ENCODE results near the gene CXorf38.

Gene CXorf38

GRCh38 chrX:40653535-40653934 lies 6.2 kb upstream of the CXorf38 start:
- no peak for TF ChIP-seq CTCF (IDR thresholded peaks at IDR 0.05; ENCODE audit: low read depth, low read length)
- no peak overlapping the region for H3K4me3 ChIP-seq (replicated peaks in 1 of 2; ENCODE audit: low read depth in 2 of 2, low read length in 2 of 2)
- no peak for DNase-seq (ENCODE audit: low read depth in 2 of 2)

- TF ChIP-seq CTCF (IDR thresholded peaks at IDR 0.05; ENCODE audit: low read depth, low read length) = no peak
- DNase-seq (ENCODE audit: low read depth in 2 of 2) = no peak
- H3K4me3 ChIP-seq (replicated peaks in 1 of 2; ENCODE audit: low read depth in 2 of 2, low read length in 2 of 2) = no peak overlapping the region
These were observed 5.3 kb upstream of the CXorf38 start for GRCh38 chrX:40652664-40653063.

- peak; percentile 40 for TF ChIP-seq CTCF (IDR thresholded peaks at IDR 0.05; ENCODE audit: low read depth, low read length)
- H3K4me3 ChIP-seq (replicated peaks in 1 of 2; ENCODE audit: low read depth in 2 of 2, low read length in 2 of 2) = no peak overlapping the region
- peak; percentile 70 to 71 for DNase-seq (ENCODE audit: low read depth in 2 of 2)
These were observed 4.4 kb upstream of the CXorf38 start for GRCh38 chrX:40651620-40652223.

- peak overlapping the region; percentile 64 to 79 for H3K4me3 ChIP-seq (replicated peaks in 1 of 2; ENCODE audit: low read depth in 2 of 2, low read length in 2 of 2)
- DNase-seq (ENCODE audit: low read depth in 2 of 2) = peak; percentile 17 to 39
These were observed 663 bp downstream of the CXorf38 start for GRCh38 chrX:40646489-40647306.

GRCh38 chrX:40644821-40645358 lies 2.5 kb downstream of the CXorf38 start:
- H3K4me3 ChIP-seq (replicated peaks in 1 of 2; ENCODE audit: low read depth in 2 of 2, low read length in 2 of 2) = peak overlapping the region; percentile 26 to 48
- TF ChIP-seq CTCF (IDR thresholded peaks at IDR 0.05; ENCODE audit: low read depth, low read length) = no peak
- peak; percentile 67 to 71 for DNase-seq (ENCODE audit: low read depth in 2 of 2)

More at GRCh38 chrX:40646489-40647306, 663 bp downstream of the CXorf38 start:
- no peak for TF ChIP-seq CTCF (IDR thresholded peaks at IDR 0.05; ENCODE audit: low read depth, low read length)

- H3K4me3 ChIP-seq (replicated peaks in 1 of 2; ENCODE audit: low read depth in 2 of 2, low read length in 2 of 2) = peak overlapping the region in 1 of 2 donors; percentile 48
- TF ChIP-seq CTCF (IDR thresholded peaks at IDR 0.05; ENCODE audit: low read depth, low read length) = no peak
- peak; percentile 68 to 76 for DNase-seq (ENCODE audit: low read depth in 2 of 2)
These were observed 3.2 kb downstream of the CXorf38 start for GRCh38 chrX:40644176-40644575.
